Sigmoid colon (tissue), 7 donors: Measurements from ENCODE around the gene MUL1. TPM values are rescaled to one million over a fixed set of nuclear protein-coding genes. Genes with fewer than 3 reads are reported as not detected.

Source experiments
- DNase-seq: peaks from one replicate; pipeline ENCODE4 v3.0.0-alpha.2; 2019
- H3K27ac ChIP-seq, 4 donors: fragments of 200-600 bp; sonication (generic); one replicate each; pipeline ENCODE4 v1.5.1; 2016 to 2019; ENCODE audit warnings: mild to moderate bottlenecking in 1 of 4
- H3K27me3 ChIP-seq, 3 donors: fragments of 200-600 bp; sonication (generic); one replicate each; pipeline ENCODE4 v1.5.1; 2019; ENCODE audit warnings: mild to moderate bottlenecking in 1 of 3
- H3K36me3 ChIP-seq, 4 donors: fragments of 200-600 bp; sonication (generic); one replicate each; pipeline ENCODE4 v1.5.1; 2016 to 2019
- H3K4me1 ChIP-seq, 4 donors: fragments of 200-600 bp; sonication (generic); one replicate each; pipeline ENCODE4 v1.5.1; 2017 to 2019
- H3K4me3 ChIP-seq, 4 donors: fragments of 200-600 bp; sonication (generic); one replicate each; pipeline ENCODE4 v1.5.1; 2017 to 2019; ENCODE audit warnings: mild to moderate bottlenecking in 2 of 4, moderate library complexity in 1 of 4
- H3K9me3 ChIP-seq, 4 donors: fragments of 200-600 bp in 3 of 4; sonication (generic) in 3 of 4; one replicate each; pipeline versions ENCODE4 v1.5.1 to v1.6.1; 2013 to 2019
- EP300 ChIP-seq, 4 donors: sonication (generic); formaldehyde crosslinking; IDR thresholded peaks; one replicate each; pipeline ENCODE4 v1.6.1; 2017; ENCODE audit warnings: antibody characterized with exemption in 4 of 4
- POLR2A ChIP-seq, 2 donors: fragments of 450-650 bp; IDR thresholded peaks; one replicate each; pipeline ENCODE4 v1.6.1; 2016; ENCODE audit warnings: antibody characterized with exemption in 2 of 2, mild to moderate bottlenecking in 2 of 2, moderate library complexity in 2 of 2
- POLR2AphosphoS5 ChIP-seq, 4 donors: sonication (generic); formaldehyde crosslinking; IDR thresholded peaks; one replicate each; pipeline ENCODE4 v1.6.1; 2017; ENCODE audit warnings: antibody characterized with exemption in 4 of 4
- WGBS, 2 donors: extraction: QIAGEN DNeasy Blood & Tissue Kit; methylation state at CpG; one replicate each; pipeline ENCODE4 v1.1.7; 2013; 5-methylcytosine and 5-hydroxymethylcytosine counted together
- intact Hi-C: fragments of 100-400 bp; cut with DNase I; formaldehyde crosslinking; loops from one replicate; pipeline ENCODE4 v1.15.1; 2023
- polyA plus RNA-seq, 3 donors: library from polyadenylated mRNA; stranded (reverse); fragments of 200-250 nt; gene quantifications; one replicate each; pipeline ENCODE4 v1.2.3, GENCODE V29; 2013
- total RNA-seq, 4 donors: library from RNA; depleted of rRNA; stranded (reverse); fragments of >200 nt; gene quantifications; one replicate each; pipeline ENCODE4 v1.1.0, GENCODE V29; 2016
- TF ChIP-seq, protein P1 (sequence below), 4 experiments: fragments of 450-650 bp in 3 of 4; fragments of 200-600 bp in 1 of 4; IDR thresholded peaks; one replicate each; pipeline ENCODE4 v1.5.1; 2016 to 2019; ENCODE audit warnings: antibody characterized with exemption in 4 of 4, mild to moderate bottlenecking in 3 of 4, moderate library complexity in 2 of 4
- donor health status: healthy with polysubstance abuse.
- donor health status: Bipolar disorder and iron deficiency.
- donor health status: healthy.

MUL1 gene
- total and polyA plus RNA-seq, 7 donors = 4.8 to 34.1 (median 30.3) TPM

DNA sequence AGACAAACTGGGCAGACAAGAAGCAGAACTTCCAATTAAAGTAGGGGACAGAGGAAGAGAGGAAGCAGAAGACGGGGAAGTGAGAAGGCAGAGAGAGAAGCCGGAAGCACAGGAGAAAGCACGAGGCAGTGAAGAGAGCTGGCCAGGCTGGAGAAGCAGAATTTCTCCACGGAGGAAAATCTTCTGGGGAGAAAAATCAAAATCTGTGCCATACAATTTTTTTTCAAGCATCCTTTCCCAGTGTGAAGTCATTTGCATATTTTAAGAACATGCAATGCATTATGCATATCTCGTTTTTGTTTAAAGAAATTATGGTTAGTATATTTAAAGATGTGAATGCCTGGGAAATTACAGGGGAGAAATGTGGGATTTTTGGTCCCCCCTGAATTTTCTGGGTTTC, 14.6 kb downstream of the MUL1 start:
- H3K27me3 ChIP-seq = no peaks in the 10 kb centered on the region
- H3K4me3 ChIP-seq = no peak overlapping the region
- peaks cover 0 to 8% (median 7%) of the 10 kb centered on the region in 4 donors for H3K4me1 ChIP-seq
- peaks cover 0 to 18% (median under 1%) of the 10 kb centered on the region in 4 donors for H3K36me3 ChIP-seq
- no peak for TF ChIP-seq POLR2AphosphoS5 (IDR thresholded peaks at IDR 0.05)
- no peak for TF ChIP-seq EP300 (IDR thresholded peaks at IDR 0.05)
- TF ChIP-seq, protein P1, sequence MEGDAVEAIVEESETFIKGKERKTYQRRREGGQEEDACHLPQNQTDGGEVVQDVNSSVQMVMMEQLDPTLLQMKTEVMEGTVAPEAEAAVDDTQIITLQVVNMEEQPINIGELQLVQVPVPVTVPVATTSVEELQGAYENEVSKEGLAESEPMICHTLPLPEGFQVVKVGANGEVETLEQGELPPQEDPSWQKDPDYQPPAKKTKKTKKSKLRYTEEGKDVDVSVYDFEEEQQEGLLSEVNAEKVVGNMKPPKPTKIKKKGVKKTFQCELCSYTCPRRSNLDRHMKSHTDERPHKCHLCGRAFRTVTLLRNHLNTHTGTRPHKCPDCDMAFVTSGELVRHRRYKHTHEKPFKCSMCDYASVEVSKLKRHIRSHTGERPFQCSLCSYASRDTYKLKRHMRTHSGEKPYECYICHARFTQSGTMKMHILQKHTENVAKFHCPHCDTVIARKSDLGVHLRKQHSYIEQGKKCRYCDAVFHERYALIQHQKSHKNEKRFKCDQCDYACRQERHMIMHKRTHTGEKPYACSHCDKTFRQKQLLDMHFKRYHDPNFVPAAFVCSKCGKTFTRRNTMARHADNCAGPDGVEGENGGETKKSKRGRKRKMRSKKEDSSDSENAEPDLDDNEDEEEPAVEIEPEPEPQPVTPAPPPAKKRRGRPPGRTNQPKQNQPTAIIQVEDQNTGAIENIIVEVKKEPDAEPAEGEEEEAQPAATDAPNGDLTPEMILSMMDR (IDR thresholded peaks at IDR 0.05) = no peak
- no peak for TF ChIP-seq POLR2A (IDR thresholded peaks at IDR 0.05)
- intact Hi-C loops = loop anchor here (1.0 to 5.0 kb wide), 3 partner anchors 116 to 576 kb away; no protein-coding TSS in a partner anchor
- WGBS, 2 donors = 45 to 58% methylated on average over 5 of the region's 5 CpGs
- no peaks in the 10 kb centered on the region for H3K9me3 ChIP-seq
- H3K27ac ChIP-seq = no peak overlapping the region
- DNase-seq = no peak

DNA sequence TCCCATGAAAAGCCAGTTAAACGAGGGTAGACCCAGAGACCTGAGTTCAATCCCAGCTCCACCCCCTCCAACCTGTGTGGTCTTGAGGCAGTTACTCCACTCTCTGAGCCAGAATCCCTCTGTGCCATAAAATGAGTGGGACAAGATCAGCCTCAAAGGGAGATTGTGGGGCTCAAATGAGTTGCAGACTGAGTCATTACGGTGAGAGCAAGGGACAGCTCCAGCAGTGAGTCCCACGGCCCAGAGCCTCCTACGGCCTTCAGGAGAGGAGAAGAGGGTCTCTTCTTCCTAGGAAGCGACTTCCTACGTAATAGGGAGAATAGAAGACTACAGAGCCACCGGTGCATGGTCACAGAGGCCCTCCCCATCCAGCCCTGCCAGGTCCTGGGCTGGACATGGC, 15.2 kb downstream of the MUL1 start:
- WGBS, 2 donors = 78 to 84% methylated on average over 7 of the region's 7 CpGs
- Histone ChIP-seq H3K36me3 (peaks cover 0 to 12% (median 0%) of the 10 kb centered on the region in 4 donors), H3K4me3 (no peak overlapping the region), H3K27ac (no peak overlapping the region), H3K4me1 (peaks cover 0 to 8% (median 7%) of the 10 kb centered on the region in 4 donors), H3K9me3 (no peaks in the 10 kb centered on the region), H3K27me3 (no peaks in the 10 kb centered on the region)
- DNase-seq = no peak
- TF ChIP-seq EP300 (IDR thresholded peaks at IDR 0.05) (no peak), POLR2A (IDR thresholded peaks at IDR 0.05) (no peak), POLR2AphosphoS5 (IDR thresholded peaks at IDR 0.05) (no peak)
- TF ChIP-seq, protein P1 (IDR thresholded peaks at IDR 0.05) = no peak
- intact Hi-C loops = loop anchor here (1.0 to 5.0 kb wide), 3 partner anchors 115 to 575 kb away; no protein-coding TSS in a partner anchor

DNA sequence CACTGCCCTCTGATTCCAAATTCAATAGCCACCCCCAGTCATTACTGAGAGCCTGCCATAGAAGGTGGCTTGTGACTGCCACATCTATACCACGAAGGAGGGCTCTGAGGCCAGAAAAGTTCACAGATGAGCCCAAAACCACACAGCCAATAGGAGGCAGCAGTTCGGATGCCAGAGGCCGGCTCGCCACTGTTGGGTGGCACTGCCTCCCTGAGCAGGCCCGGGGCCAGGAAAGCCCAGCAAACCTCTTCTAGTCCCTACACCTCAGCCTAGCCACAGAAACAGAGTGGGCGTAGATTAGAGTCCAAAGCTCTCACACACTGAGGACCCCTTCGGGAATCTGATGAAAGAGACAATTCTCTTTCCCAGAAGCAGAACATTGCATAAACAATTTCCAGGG, 16.1 kb downstream of the MUL1 start:
- WGBS, 2 donors = 77 to 81% methylated on average over 7 of the region's 7 CpGs
- H3K9me3 ChIP-seq = no peaks in the 10 kb centered on the region

DNA sequence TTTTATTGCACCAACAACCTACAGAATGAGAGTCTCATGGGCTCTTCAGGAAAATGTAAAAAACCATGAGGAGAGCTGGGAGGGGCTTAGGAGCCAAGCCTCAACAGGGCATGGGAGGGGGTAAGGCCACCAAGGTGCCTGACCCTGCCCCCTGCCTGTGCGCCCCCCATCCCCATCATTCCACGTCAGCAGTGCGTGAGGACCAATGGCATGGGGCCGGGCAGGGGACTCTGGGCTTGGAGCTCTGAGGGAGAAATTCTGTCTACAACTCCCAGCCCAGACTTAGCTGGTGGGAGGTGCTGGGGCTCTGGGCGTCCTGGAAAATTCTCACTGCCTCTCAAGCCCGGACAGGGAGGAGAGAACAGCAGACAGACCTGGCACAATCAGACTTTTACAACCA, 16.8 kb downstream of the MUL1 start:
- no peak overlapping the region for H3K27ac ChIP-seq
- 73 to 88% methylated on average over 6 of the region's 6 CpGs for WGBS, 2 donors
- H3K4me3 ChIP-seq = no peak overlapping the region
- H3K27me3 ChIP-seq = no peaks in the 10 kb centered on the region
- intact Hi-C loops = loop anchor here (5.0 kb wide), 1 partner anchor 574 kb away; no protein-coding TSS in a partner anchor
- no peak for DNase-seq
- TF ChIP-seq EP300 (IDR thresholded peaks at IDR 0.05) (no peak), POLR2A (IDR thresholded peaks at IDR 0.05) (no peak), POLR2AphosphoS5 (IDR thresholded peaks at IDR 0.05) (no peak)
- TF ChIP-seq, protein P1 (IDR thresholded peaks at IDR 0.05) = no peak
- H3K36me3 ChIP-seq = no peaks in the 10 kb centered on the region
- H3K4me1 ChIP-seq = peaks cover 0 to 18% (median 15%) of the 10 kb centered on the region in 4 donors
- no peaks in the 10 kb centered on the region for H3K9me3 ChIP-seq

More for the DNA sequence above, 16.1 kb downstream of the MUL1 start:
- TF ChIP-seq EP300 (IDR thresholded peaks at IDR 0.05) = no peak
- TF ChIP-seq, protein P1 (IDR thresholded peaks at IDR 0.05) = no peak
- TF ChIP-seq POLR2A (IDR thresholded peaks at IDR 0.05) = no peak
- TF ChIP-seq POLR2AphosphoS5 (IDR thresholded peaks at IDR 0.05) = no peak
- DNase-seq = no peak
- Histone ChIP-seq H3K36me3 (peaks cover 0 to 4% (median 0%) of the 10 kb centered on the region in 4 donors), H3K4me3 (no peak overlapping the region), H3K4me1 (peaks cover 0 to 13% (median 10%) of the 10 kb centered on the region in 4 donors), H3K27me3 (no peaks in the 10 kb centered on the region), H3K27ac (no peak overlapping the region)
- intact Hi-C loops = loop anchor here (5.0 kb wide), 1 partner anchor 575 kb away; no protein-coding TSS in a partner anchor
